GM12872 (cell line): ENCODE results near the gene DIAPH3.

Source experiments
- TF ChIP-seq, protein P1 (sequence below): IDR thresholded peaks from 3 replicates; pipeline ENCODE4 v1.5.1; 2011; ENCODE audit warnings: low read depth, mild to moderate bottlenecking, low read length, moderate library complexity; ENCODE audit not compliant: insufficient read depth

DIAPH3 gene

GRCh38 chr13:59679254-59679653 is 484.5 kb downstream of the DIAPH3 start:
- TF ChIP-seq, protein P1, sequence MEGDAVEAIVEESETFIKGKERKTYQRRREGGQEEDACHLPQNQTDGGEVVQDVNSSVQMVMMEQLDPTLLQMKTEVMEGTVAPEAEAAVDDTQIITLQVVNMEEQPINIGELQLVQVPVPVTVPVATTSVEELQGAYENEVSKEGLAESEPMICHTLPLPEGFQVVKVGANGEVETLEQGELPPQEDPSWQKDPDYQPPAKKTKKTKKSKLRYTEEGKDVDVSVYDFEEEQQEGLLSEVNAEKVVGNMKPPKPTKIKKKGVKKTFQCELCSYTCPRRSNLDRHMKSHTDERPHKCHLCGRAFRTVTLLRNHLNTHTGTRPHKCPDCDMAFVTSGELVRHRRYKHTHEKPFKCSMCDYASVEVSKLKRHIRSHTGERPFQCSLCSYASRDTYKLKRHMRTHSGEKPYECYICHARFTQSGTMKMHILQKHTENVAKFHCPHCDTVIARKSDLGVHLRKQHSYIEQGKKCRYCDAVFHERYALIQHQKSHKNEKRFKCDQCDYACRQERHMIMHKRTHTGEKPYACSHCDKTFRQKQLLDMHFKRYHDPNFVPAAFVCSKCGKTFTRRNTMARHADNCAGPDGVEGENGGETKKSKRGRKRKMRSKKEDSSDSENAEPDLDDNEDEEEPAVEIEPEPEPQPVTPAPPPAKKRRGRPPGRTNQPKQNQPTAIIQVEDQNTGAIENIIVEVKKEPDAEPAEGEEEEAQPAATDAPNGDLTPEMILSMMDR: no peak

- TF ChIP-seq, protein P1: peak; percentile 75
These were observed 485.5 kb downstream of the DIAPH3 start for GRCh38 chr13:59677966-59678814.

- TF ChIP-seq, protein P1: no peak
These were observed 486.3 kb downstream of the DIAPH3 start for GRCh38 chr13:59677430-59677829.

DNA sequence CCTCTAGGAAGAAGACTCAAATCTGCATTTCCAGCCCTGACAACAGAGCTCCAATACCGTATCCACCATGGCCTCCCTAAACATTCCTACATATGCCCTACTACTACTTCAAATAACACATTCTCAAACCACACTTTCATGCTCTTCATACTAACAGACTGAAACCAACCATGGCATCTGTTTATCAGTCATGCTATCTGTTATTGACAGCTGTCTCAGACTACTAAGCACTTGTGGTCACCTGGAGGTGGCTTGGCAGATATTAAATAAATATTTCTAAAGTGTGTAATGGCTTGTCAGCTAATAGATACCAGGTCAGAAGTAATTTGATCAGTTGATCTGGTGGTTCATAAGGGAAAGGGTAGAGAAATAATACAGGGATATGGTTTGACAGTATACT is 489.1 kb downstream of the DIAPH3 start:
- TF ChIP-seq, protein P1: no peak

DNA sequence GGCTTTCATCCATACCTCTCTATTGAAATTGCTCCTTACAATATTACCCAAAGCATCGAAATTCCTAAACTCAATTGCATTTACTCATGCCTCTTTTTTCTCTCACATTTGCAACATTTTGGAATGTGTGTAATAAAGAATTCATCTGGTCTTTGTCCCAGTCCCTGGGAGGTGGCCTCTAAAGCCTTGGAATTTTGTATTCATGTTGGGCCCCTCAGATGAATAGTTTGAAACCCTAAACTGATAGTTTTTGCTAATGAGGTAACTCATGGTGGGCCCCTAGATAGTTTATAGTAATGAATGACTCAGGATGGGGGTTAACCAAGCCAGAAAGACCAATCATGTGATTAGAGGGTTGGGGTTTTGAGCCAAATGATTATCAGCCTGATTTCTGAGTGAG is 490.4 kb downstream of the DIAPH3 start:
- TF ChIP-seq, protein P1: no peak

DNA sequence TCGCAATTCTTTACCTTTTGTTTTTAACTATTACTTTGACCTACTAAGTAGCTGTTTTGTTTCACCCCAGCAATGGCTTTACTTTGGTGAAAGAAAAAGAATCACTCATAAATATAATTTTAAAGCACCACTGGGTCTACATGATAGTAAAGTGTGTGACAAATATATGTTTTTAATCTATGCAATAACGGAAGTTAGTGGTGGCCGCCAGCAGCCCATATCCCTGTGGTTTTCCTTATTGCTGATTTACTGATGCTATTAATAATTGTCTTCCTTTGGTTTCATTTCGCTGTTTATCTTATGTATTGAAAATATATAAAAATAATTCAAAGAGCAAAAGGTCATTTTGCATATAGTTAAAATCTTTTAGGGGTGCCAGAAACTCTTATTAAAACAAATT is 491.3 kb downstream of the DIAPH3 start:
- TF ChIP-seq, protein P1: no peak

DNA sequence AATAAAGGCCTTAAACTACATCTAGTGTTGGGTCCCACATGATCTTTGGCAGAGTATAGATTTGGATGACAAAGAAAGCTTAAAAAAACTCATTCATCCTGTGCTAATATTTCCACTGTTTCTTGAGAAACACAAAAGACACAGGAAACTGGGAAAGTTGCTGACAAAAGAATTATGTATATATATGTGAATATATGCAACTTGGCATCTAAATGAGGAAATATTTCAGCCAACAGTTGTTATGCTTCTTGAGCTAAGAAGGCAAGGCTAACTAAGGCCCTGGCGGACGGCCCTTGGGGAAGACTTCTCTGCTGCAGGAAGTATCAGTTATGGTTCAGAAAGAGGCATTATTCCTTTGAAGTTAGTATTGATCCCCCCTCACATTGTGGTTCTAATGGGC is 491.8 kb downstream of the DIAPH3 start:
- TF ChIP-seq, protein P1: no peak

DNA sequence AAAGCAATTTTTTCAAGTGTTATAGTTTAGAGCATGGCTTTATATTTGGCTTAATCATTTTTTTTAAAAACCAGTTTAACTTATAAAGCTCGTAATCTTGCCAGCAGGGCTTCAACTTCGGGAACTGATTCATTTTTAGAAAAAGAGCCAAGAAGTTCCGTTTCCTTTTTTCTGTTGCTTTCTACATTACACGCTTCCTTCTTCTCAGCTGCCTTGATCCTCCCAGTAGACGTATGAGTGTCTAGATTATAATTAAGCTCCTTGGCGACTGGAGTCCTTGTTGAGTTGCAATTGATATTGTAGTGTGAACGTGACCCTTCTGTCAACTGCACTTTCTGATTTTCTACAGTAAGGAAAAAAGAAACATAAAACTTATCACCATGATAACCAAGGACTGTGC is 497.2 kb downstream of the DIAPH3 start:
- TF ChIP-seq, protein P1: no peak
